Adrenal gland (tissue), 12 donors: ENCODE measurements around the gene CPED1. TPM values are rescaled to one million over a fixed set of nuclear protein-coding genes. Genes with fewer than 3 reads are reported as not detected.
A peak's percentile ranks its signal among the peaks of the same experiment; 100 is the strongest.

Source experiments
- DNase-seq, 7 donors: peaks; one replicate each; pipeline ENCODE4 v3.0.0-alpha.2; 2019 to 2020
- H3K27ac ChIP-seq, 5 donors: fragments of 200-600 bp; sonication (generic) in 4 of 5; 1 replicate in 3 of 5; 2 replicates in 2 of 5; pipeline versions ENCODE4 v1.5.1 to v1.8.0; 2016 to 2020; ENCODE audit warnings: mild to moderate bottlenecking in 1 of 5
- H3K27me3 ChIP-seq: fragments of 200-600 bp; 2 replicates; pipeline ENCODE4 v1.8.0; 2021
- H3K36me3 ChIP-seq, 2 donors: fragments of 200-600 bp; replicated peaks in 1 of 2; 1 replicate in 1 of 2; 2 replicates in 1 of 2; pipeline versions ENCODE4 v1.5.1 to v1.8.0; 2018 to 2022
- H3K4me1 ChIP-seq, 2 donors: fragments of 200-600 bp; replicated peaks in 1 of 2; 1 replicate in 1 of 2; 2 replicates in 1 of 2; pipeline versions ENCODE4 v1.5.1 to v1.8.0; 2018 to 2021
- H3K4me3 ChIP-seq, 4 donors: fragments of 200-600 bp; sonication (generic) in 3 of 4; one replicate each; pipeline ENCODE4 v1.5.1; 2016 to 2018
- H3K9me3 ChIP-seq, 3 donors: fragments of 200-600 bp; sonication (generic) in 1 of 3; replicated peaks in 1 of 3; 1 replicate in 2 of 3; 2 replicates in 1 of 3; pipeline versions ENCODE4 v1.5.1 to v1.8.0; 2016 to 2021
- CTCF ChIP-seq, 6 experiments: fragments of 450-650 bp in 4 of 6; fragments of 200-600 bp in 2 of 6; sonication (generic) in 1 of 6; IDR thresholded peaks; 1 replicate in 5 of 6; 2 replicates in 1 of 6; pipeline versions ENCODE4 v1.5.1 to v1.8.0; 2016 to 2021; ENCODE audit warnings: antibody characterized with exemption in 6 of 6, mild to moderate bottlenecking in 2 of 6, moderate library complexity in 1 of 6
- POLR2A ChIP-seq, 2 donors: fragments of 450-650 bp; IDR thresholded peaks; one replicate each; pipeline ENCODE4 v1.6.1; 2017; ENCODE audit warnings: antibody characterized with exemption in 2 of 2, mild to moderate bottlenecking in 2 of 2, moderate library complexity in 1 of 2
- WGBS, 4 donors: extraction: QIAGEN DNeasy Blood & Tissue Kit in 2 of 4; methylation state at CpG; one replicate each; pipeline versions ENCODE4 v1.1.5 to v1.1.7; 2013 to 2017; 5-methylcytosine and 5-hydroxymethylcytosine counted together
- intact Hi-C, 2 donors: fragments of 100-400 bp; cut with DNase I; formaldehyde crosslinking; loops; one replicate each; pipeline versions ENCODE4 v1.14.1 to v1.15.0; 2022 to 2023
- polyA plus RNA-seq, 3 donors: library from polyadenylated mRNA; stranded (reverse); fragments of 200-250 nt in 2 of 3; fragments of 350-450 nt in 1 of 3; fragmentation: Illumina TruSeq in 1 of 3; extraction: RNeasy Lipid Tissue Mini Kit (QIAGEN cat#74804) in 1 of 3; gene quantifications; one replicate each; pipeline ENCODE4 v1.2.3, GENCODE V29; 2013 to 2014
- total RNA-seq, 9 donors: library from RNA; depleted of rRNA in 4 of 9; stranded (reverse); fragments of >200 nt in 4 of 9; fragments of 120-200 nt in 1 of 9; fragmentation: NEBNext Ultra II Directional in 1 of 9; extraction: Animal tissue kit (Norgen Biotek cat#: 25700) in 1 of 9; gene quantifications; one replicate each; pipeline versions ENCODE4 v1.1.0 to v1.2.4, GENCODE V29; 2013 to 2023
- donor health status: healthy with polysubstance abuse.
- donor health status: Bipolar disorder and iron deficiency.
- donor health status: DM: yes; HTN: yes; CAD: no.
- donor health status: DM: no; HTN: no; CAD: no.
- donor health status: DM: no; HTN: no; CAD: no.
- donor health status: DM: yes; HTN: yes; CAD: no.

Gene CPED1
- total and polyA plus RNA-seq, 12 donors, result 5.2 to 72.2 (median 40.7) TPM

GRCh38 chr7:121103579-121103978 lies 115.1 kb downstream of the CPED1 start:
- H3K27me3 ChIP-seq, result no peaks in the 10 kb centered on the region
- H3K4me3 ChIP-seq, result no peak overlapping the region
- no peaks in the 10 kb centered on the region for H3K4me1 ChIP-seq
- H3K27ac ChIP-seq, result no peak overlapping the region
- TF ChIP-seq POLR2A (IDR thresholded peaks at IDR 0.05), result no peak
- TF ChIP-seq CTCF (IDR thresholded peaks at IDR 0.05), result no peak
- intact Hi-C loops, result loop anchor here in 1 of 2 donors (10.0 kb wide), 1 partner anchor 309 kb away; no protein-coding TSS in a partner anchor
- peaks cover 0 to 12% of the 10 kb centered on the region in 2 donors for H3K36me3 ChIP-seq
- WGBS, 4 donors, result 66 to 83% (median 73%) methylated on average over 2 of the region's 2 CpGs
- DNase-seq, result no peak
- H3K9me3 ChIP-seq, result no peaks in the 10 kb centered on the region

DNA sequence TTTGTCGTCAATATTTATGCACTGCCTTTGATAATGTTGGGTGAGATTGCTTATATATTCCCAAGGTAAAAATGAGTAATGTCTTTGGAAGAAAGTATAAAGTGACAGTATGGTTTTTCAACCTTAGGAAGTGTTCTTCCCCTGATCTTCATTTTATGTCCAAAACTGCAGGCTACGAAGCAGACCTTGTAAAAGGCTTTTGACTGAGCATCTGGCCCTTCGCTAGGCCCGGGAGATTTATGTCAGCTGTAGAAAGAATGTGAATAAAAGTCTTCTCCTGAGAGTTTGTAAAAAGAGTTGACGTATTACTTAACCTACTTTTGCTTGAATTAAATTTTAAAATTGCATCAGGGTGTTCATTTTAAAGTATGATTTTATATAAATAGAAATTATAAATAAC lies 116.8 kb downstream of the CPED1 start:
- H3K27ac ChIP-seq, result no peak overlapping the region
- H3K9me3 ChIP-seq, result no peaks in the 10 kb centered on the region
- no peak for DNase-seq
- no peak for TF ChIP-seq CTCF (IDR thresholded peaks at IDR 0.05)
- TF ChIP-seq POLR2A (IDR thresholded peaks at IDR 0.05), result no peak
- WGBS, 4 donors, result 83 to 93% (median 89%) methylated on average over 5 of the region's 5 CpGs
- no peaks in the 10 kb centered on the region for H3K27me3 ChIP-seq
- no peak overlapping the region for H3K4me3 ChIP-seq
- no peaks in the 10 kb centered on the region for H3K4me1 ChIP-seq
- intact Hi-C loops, result loop anchor here in 1 of 2 donors (5.0 to 10.0 kb wide), 2 partner anchors 118 to 310 kb away; partner anchors contain the start of gene CPED1
- peaks cover 0 to 9% of the 10 kb centered on the region in 2 donors for H3K36me3 ChIP-seq

DNA sequence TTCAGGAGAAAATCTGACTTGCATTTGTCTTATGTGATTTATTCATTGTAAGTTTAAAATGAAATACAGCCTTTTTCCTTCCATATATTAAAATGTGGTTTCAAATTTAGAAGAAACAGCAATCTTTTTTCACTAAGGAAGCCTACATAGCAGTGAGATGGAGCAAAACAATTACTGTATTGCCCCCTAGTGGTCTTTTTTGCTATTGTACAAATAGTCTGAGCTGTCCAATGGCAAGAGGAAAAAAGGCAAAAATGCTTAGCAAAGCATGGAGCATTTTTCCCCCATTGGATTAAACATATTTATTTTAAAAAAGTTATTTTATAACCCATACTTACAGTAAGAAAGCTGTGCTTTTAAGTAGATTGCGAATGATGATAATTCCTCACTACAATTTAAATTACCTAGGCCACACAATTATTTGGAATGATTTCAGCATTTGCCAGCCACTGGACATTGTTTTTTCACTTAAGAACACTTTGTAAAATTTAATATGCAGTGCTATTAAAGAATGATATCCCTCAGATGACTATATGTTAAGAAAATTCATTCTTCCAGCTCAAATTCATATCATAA lies 119.5 kb downstream of the CPED1 start:
- DNase-seq, result no peak
- no peak for TF ChIP-seq POLR2A (IDR thresholded peaks at IDR 0.05)
- TF ChIP-seq CTCF (IDR thresholded peaks at IDR 0.05), result peak; percentile 59 to 88 (median 76)
- intact Hi-C loops, result loop anchor here in 1 of 2 donors (5.0 to 10.0 kb wide), 2 partner anchors 121 to 313 kb away; partner anchors contain the start of gene CPED1
- Histone ChIP-seq H3K4me3 (no peak overlapping the region), H3K9me3 (no peaks in the 10 kb centered on the region), H3K27ac (no peak overlapping the region), H3K27me3 (no peaks in the 10 kb centered on the region), H3K4me1 (no peaks in the 10 kb centered on the region), H3K36me3 (no peaks in the 10 kb centered on the region)
- WGBS, 4 donors, result 18 to 40% (median 33%) methylated on average over 1 of the region's 1 CpG

- Histone ChIP-seq H3K4me1 (no peaks in the 10 kb centered on the region), H3K4me3 (no peak overlapping the region), H3K27me3 (no peaks in the 10 kb centered on the region), H3K36me3 (no peaks in the 10 kb centered on the region), H3K9me3 (no peaks in the 10 kb centered on the region), H3K27ac (no peak overlapping the region)
- WGBS, 4 donors, result 78 to 91% (median 85%) methylated on average over 6 of the region's 6 CpGs
- intact Hi-C loops, result loop anchor here in 1 of 2 donors (5.0 to 10.0 kb wide), 2 partner anchors 122 to 314 kb away; partner anchors contain the start of gene CPED1
- no peak for DNase-seq
- TF ChIP-seq POLR2A (IDR thresholded peaks at IDR 0.05), result no peak
- TF ChIP-seq CTCF (IDR thresholded peaks at IDR 0.05), result no peak
These were observed 120.6 kb downstream of the CPED1 start for GRCh38 chr7:121109145-121109544.
